HFF-Myc (cell line): ENCODE results near the gene PRDM11.

Experiments
- DNase-seq: peaks from one replicate; pipeline ENCODE4 v3.0.0-alpha.2; 2011; ENCODE audit warnings: low read depth; ENCODE audit errors: extremely low read depth
- H3K4me3 ChIP-seq: replicated peaks from 2 replicates; pipeline ENCODE4 v1.5.1; 2011; ENCODE audit warnings: low read depth, mild to moderate bottlenecking, control low read depth, low read length
- TF ChIP-seq, protein P1 (sequence below): IDR thresholded peaks from 2 replicates; pipeline ENCODE4 v1.5.1; 2012; ENCODE audit warnings: mild to moderate bottlenecking, low read depth, low read length, control low read depth; ENCODE audit errors: missing control alignments

PRDM11 gene

DNA sequence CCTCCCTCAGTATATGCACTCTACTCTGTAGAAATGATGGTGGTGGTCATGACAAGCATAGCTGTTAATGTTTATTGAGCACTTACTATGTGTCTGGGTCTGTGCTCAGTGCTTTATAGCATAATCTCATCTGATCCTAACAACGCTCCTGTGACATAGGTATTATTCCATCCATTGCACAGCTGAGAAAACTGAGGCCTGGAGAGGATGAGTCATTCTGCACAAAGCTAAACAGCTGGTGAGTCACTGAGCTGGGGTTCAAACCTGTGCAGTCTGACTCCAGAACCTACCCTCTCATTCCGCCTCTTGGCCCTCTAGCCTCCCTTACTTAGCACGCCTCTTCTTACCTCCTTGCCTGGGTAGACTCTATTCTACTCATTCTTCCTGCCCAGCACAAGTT, 41.7 kb downstream of the PRDM11 start:
- TF ChIP-seq, protein P1, sequence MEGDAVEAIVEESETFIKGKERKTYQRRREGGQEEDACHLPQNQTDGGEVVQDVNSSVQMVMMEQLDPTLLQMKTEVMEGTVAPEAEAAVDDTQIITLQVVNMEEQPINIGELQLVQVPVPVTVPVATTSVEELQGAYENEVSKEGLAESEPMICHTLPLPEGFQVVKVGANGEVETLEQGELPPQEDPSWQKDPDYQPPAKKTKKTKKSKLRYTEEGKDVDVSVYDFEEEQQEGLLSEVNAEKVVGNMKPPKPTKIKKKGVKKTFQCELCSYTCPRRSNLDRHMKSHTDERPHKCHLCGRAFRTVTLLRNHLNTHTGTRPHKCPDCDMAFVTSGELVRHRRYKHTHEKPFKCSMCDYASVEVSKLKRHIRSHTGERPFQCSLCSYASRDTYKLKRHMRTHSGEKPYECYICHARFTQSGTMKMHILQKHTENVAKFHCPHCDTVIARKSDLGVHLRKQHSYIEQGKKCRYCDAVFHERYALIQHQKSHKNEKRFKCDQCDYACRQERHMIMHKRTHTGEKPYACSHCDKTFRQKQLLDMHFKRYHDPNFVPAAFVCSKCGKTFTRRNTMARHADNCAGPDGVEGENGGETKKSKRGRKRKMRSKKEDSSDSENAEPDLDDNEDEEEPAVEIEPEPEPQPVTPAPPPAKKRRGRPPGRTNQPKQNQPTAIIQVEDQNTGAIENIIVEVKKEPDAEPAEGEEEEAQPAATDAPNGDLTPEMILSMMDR: no peak
- no peak for DNase-seq
- no peak overlapping the region for H3K4me3 ChIP-seq

DNA sequence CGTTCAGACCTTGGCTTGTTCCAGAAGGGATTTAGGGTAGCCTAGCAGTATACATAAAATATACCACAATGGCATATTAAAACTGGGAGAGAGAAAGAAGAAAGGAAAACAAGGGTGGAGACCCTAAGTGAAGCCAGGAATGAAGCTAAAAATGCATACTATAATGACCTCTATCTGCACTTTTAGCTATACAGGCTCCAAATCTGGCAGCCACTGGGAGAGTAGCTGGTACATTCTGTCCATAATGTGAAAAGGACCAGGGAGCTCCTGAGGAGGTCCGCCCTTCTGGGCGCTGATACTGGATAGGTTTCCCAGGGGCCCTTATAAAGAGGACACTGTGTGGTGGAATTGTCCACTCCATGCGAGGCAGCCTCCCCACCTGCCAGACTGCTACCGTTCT, 42.8 kb downstream of the PRDM11 start:
- TF ChIP-seq, protein P1: no peak
- no peak overlapping the region for H3K4me3 ChIP-seq
- DNase-seq: no peak

DNA sequence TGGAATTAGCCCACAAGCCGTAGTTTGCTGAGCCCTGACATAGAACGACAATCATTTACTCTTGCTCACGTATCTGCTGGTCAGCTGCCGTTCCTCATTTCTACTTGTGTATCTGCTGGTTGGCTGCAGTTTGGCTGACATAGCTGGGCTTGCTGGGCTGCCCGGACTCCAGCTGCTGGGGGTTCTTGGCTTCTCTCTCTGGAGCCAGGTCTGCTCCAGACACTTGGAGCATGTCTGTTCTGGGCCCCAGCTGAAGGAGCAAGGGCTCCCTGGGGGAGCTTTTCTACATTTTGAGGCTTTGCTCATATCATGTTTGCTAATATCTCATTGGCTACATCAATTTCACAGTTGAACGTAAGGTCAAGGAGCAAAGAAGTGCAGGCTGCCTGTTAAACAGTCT, 47.3 kb downstream of the PRDM11 start:
- DNase-seq: no peak
- H3K4me3 ChIP-seq: no peak overlapping the region
- TF ChIP-seq, protein P1: no peak

DNA sequence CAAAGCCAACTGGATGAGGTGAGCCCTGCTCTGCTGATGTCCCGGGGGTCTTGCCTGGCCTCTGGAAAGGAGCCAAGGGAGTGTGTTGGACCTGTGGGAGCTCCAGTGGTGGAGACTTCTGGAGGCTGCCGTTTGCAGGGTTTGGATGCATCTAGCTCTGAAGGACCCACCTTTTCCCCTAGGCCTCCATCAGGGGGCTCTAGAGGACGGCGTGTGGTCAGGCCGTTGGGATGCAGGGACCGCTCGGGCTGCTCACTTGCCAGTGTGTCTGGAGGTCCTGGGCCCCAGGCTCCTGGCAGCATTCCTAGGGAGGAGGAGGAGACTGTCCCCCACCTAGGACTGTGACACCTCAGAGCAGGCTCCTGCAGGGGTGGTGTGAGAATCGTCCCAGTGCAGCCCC, 58.3 kb downstream of the PRDM11 start:
- no peak overlapping the region for H3K4me3 ChIP-seq
- no peak for DNase-seq
- TF ChIP-seq, protein P1: no peak

DNA sequence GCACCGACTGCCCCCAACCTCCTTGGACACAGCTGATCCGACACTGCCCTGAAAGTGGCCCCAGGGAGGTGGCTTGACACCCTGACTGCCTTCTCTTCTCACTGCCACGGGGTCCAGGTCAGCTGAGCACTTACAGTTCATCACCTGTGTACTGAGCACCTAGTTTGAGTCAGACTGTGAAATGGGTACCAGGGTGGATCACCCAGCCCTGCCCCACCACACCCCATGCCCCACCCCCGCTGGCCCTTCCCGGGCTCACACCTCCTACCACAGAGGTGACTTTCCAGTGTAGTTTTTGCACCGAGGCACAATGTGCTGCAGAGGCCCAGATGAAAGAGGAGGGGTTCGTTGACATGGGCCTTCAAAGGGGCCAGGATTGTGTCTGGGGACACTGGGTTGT, 59.5 kb downstream of the PRDM11 start:
- DNase-seq: no peak
- no peak overlapping the region for H3K4me3 ChIP-seq
- TF ChIP-seq, protein P1: no peak

DNA sequence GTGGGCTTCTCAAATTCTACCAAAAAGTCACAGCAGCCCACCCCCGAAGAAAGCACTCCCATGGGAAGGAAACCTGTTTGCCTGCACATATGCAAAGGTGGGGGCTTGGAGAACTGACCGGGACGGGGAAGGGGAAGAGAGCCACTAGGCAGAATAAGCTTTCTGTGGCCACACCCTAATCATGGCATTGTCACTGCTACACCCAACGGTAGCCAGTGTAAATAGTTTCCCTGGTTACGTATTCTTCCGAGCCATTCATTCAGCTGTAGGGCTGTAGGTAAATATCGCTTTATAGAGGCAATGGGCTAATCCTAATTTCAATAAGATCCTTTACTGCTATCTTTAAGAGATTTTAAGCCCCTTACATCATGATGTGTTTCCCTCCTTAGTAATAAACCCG, 61.7 kb downstream of the PRDM11 start:
- TF ChIP-seq, protein P1: no peak
- no peak overlapping the region for H3K4me3 ChIP-seq
- DNase-seq: no peak

DNA sequence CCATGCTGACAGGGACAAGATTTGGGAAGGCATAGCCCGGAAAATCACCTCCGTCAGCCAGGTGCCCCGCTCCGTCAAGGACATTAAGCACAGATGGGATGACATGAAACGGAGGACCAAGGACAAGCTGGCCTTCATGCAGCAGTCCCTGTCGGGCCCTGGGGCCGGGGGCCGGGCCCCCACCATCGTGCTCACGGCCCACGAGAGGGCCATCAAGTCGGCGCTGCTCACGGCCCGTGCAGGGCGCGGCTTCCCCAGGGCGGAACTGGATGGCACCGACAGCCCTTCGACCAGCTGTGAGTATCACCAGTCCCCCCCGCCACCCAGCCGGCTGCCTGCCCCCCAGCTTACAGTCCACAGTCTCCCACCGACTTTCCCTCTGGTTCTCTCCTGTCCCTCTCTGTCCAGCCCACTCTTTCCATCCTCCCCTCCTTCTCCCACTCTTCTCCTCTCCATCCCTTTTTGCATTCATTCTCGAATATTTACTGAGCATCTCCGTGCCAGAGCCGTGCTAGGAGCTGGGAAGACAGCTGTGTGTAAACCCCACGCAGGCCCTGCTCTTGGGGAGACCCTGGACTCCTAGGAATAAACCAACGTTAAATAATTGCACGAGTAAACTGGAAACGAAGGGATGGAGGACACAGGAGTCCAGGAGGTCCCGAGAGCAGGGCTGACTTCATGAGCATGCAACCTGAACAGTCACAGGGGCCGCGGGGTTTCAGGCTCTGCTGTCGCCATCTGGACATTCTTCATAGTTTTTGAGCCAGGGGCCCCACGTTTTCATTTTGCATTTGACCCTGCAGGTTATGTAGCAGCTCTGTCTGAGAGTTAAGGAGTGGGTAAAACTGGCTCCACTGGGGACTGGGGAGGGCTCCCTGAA, 62.8 kb downstream of the PRDM11 start:
- TF ChIP-seq, protein P1: no peak
- no peak overlapping the region for H3K4me3 ChIP-seq
- DNase-seq: no peak
